ENCODE data around the gene METRNL. TPM values are rescaled to one million over a fixed set of nuclear protein-coding genes. Genes with fewer than 3 reads are reported as not detected.
A peak's percentile ranks its signal among the peaks of the same experiment; 100 is the strongest.

METRNL gene
- polyA plus RNA-seq, 3 donors: 13.1 to 133 (median 29.8) TPM

DNA sequence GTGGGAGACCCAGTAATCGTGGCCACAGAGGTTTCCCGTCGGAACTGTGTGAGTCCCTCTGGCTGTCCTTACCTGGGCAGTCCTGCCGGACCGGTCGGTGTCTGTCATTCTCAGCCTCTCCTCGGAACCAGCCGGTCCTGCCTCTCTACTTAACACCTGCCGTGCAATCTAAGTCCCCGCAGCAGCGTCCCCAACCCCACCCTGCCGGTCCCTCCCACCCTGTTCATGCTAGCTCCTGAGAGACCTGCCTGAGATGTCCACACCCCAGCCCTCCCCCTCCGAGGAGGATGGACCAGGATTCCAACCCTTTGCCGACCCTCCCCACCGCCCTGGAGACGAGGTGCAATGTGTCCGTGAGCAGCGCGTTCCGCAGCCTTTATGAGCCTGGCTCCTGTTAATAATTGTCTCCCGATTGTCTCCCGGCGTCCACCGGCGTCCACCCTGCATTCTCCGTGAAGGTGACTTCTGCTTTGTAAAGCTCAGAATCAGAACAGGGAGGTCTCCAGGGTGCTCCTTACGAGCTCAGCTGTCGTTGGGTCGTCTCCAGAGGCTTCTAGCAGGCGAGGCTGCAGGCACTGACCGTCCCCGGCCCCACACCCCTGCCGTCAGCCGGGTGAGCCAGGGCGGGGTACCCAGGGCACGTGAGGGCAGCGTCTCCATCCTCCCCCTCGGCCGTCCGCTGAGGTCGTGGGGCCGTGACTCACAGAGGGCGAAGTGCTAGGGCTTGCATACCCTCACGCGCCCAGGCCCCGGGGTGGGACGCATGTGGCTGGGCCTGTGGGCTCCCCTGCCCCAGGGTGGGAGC lies 10.1 kb downstream of the METRNL start:
- H2AFZ ChIP-seq (ENCODE audit: insufficient read depth, low read depth, low read length, poor library complexity, severe bottlenecking): no peak overlapping the region
- Mint-ChIP-seq H3K27me3 (ENCODE audit: low read depth in 3 of 3) (no peaks in the 10 kb centered on the region), H3K27ac (peak overlapping the region in 6 of 7 donors; percentile 83 to 92 (median 88)), H3K4me1 (peaks cover 51% of the 10 kb centered on the region), H3K36me3 (peaks cover 66 to 86% of the 10 kb centered on the region in 2 donors), H3K9me3 (peaks cover 0 to 1% (median 0%) of the 10 kb centered on the region in 7 donors), H3K4me3 (peak overlapping the region; percentile 56 to 78)
- H3K36me3 ChIP-seq (replicated peaks in 1 of 2; ENCODE audit: control insufficient read depth in 1 of 2, insufficient read depth in 2 of 2, low read length in 2 of 2): peaks cover 67 to 85% of the 10 kb centered on the region in 2 donors
- DNase-seq: peak in 2 of 3 donors; percentile 40 to 48
- peaks cover 79% of the 10 kb centered on the region for H3K79me2 ChIP-seq (ENCODE audit: insufficient read depth, low read length)
- no peak overlapping the region for H3K9ac ChIP-seq (ENCODE audit: insufficient read depth, low read length, poor library complexity, severe bottlenecking)
- no peaks in the 10 kb centered on the region for H3K27me3 ChIP-seq (ENCODE audit: control insufficient read depth in 2 of 2, insufficient read depth in 2 of 2, low read length in 2 of 2)
- H3K27ac ChIP-seq (ENCODE audit: low read depth in 1 of 2, low read length in 2 of 2): no peak overlapping the region
- H4K20me1 ChIP-seq (ENCODE audit: insufficient read depth, low read length): peaks cover 96% of the 10 kb centered on the region
- H3K9me3 ChIP-seq (replicated peaks in 1 of 2; ENCODE audit: control insufficient read depth in 1 of 2, insufficient read depth in 1 of 2, low read length in 2 of 2): no peaks in the 10 kb centered on the region
- WGBS (ENCODE audit: insufficient coverage): 86% methylated on average over 34 of the region's 47 CpGs
- H3K4me1 ChIP-seq (ENCODE audit: control insufficient read depth in 1 of 2, insufficient read depth in 2 of 2, low read length in 2 of 2): peaks cover 28 to 59% of the 10 kb centered on the region in 2 donors
- intact Hi-C loops (cut with micrococcal nuclease): loop anchor here in 1 of 2 donors (5.0 kb wide), 1 partner anchor 122 kb away; no protein-coding TSS in a partner anchor
- H3K4me3 ChIP-seq (replicated peaks in 1 of 3; ENCODE audit: low read depth in 2 of 3, low read length in 3 of 3): no peak overlapping the region
- H3K4me2 ChIP-seq (replicated peaks; ENCODE audit: extremely low read depth, low read length, poor library complexity, severe bottlenecking): peak overlapping the region; percentile 60
- TF ChIP-seq, protein P1, sequence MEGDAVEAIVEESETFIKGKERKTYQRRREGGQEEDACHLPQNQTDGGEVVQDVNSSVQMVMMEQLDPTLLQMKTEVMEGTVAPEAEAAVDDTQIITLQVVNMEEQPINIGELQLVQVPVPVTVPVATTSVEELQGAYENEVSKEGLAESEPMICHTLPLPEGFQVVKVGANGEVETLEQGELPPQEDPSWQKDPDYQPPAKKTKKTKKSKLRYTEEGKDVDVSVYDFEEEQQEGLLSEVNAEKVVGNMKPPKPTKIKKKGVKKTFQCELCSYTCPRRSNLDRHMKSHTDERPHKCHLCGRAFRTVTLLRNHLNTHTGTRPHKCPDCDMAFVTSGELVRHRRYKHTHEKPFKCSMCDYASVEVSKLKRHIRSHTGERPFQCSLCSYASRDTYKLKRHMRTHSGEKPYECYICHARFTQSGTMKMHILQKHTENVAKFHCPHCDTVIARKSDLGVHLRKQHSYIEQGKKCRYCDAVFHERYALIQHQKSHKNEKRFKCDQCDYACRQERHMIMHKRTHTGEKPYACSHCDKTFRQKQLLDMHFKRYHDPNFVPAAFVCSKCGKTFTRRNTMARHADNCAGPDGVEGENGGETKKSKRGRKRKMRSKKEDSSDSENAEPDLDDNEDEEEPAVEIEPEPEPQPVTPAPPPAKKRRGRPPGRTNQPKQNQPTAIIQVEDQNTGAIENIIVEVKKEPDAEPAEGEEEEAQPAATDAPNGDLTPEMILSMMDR (IDR thresholded peaks at IDR 0.05): no peak

DNA sequence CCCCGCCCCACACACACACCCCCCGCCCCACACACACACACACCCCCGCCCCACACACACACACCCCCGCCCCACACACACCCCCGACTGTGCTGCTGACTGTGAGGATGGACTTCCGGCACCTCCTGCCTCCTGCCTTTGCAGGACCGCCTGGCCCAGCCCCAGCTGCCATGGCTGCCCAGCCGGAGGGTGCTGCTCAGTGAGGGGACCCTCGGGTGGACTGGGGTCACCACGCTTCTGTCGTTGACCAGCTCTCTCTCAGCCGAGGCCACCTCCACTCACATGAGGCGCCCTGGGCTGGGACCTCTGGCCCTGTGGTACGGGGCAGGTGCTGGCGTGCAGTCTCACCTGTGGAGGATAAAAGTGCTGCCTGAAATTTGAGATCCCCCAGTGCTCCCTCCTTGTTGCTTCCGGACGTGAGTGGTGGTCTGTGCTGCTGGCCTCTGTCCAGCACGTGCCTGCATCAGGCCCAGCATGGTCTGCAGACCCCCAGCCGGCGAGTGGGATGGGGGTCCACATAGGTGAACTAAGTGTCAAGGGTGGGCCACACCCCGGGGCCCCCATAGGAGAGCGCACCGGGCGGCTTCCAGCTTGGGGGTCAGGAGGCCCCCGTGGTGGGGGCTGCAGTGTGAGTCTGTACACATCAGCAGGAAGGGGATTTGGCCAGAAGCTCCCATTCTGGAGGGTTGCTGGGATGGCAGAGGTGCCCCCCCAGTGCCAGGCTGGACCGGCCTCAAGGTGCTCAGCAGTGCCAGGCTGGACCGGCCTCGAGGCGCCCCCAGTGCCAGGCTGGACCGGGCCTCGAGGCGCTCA lies 11.2 kb downstream of the METRNL start:
- intact Hi-C loops (cut with micrococcal nuclease): loop anchor here in 1 of 2 donors (5.0 kb wide), 1 partner anchor 123 kb away; no protein-coding TSS in a partner anchor
- peaks cover 68% of the 10 kb centered on the region for H3K79me2 ChIP-seq (ENCODE audit: insufficient read depth, low read length)
- Mint-ChIP-seq H3K36me3 (peaks cover 65 to 86% of the 10 kb centered on the region in 2 donors), H3K9me3 (peaks cover 0 to 1% (median 0%) of the 10 kb centered on the region in 7 donors), H3K27me3 (ENCODE audit: low read depth in 3 of 3) (peaks cover 0 to 2% (median 0%) of the 10 kb centered on the region in 3 donors), H3K4me1 (peaks cover 43% of the 10 kb centered on the region), H3K27ac (peak overlapping the region in 4 of 7 donors; percentile 46 to 80 (median 63)), H3K4me3 (no peak overlapping the region)
- no peak overlapping the region for H3K4me2 ChIP-seq (replicated peaks; ENCODE audit: extremely low read depth, low read length, poor library complexity, severe bottlenecking)
- DNase-seq: no peak
- H3K27me3 ChIP-seq (ENCODE audit: control insufficient read depth in 2 of 2, insufficient read depth in 2 of 2, low read length in 2 of 2): no peaks in the 10 kb centered on the region
- H3K9ac ChIP-seq (ENCODE audit: insufficient read depth, low read length, poor library complexity, severe bottlenecking): no peak overlapping the region
- H3K27ac ChIP-seq (ENCODE audit: low read depth in 1 of 2, low read length in 2 of 2): no peak overlapping the region
- H3K4me1 ChIP-seq (ENCODE audit: control insufficient read depth in 1 of 2, insufficient read depth in 2 of 2, low read length in 2 of 2): peaks cover 24 to 48% of the 10 kb centered on the region in 2 donors
- TF ChIP-seq, protein P1 (IDR thresholded peaks at IDR 0.05): no peak
- H3K9me3 ChIP-seq (replicated peaks in 1 of 2; ENCODE audit: control insufficient read depth in 1 of 2, insufficient read depth in 1 of 2, low read length in 2 of 2): no peaks in the 10 kb centered on the region
- no peak overlapping the region for H3K4me3 ChIP-seq (replicated peaks in 1 of 3; ENCODE audit: low read depth in 2 of 3, low read length in 3 of 3)
- H2AFZ ChIP-seq (ENCODE audit: insufficient read depth, low read depth, low read length, poor library complexity, severe bottlenecking): no peak overlapping the region
- WGBS (ENCODE audit: insufficient coverage): 93% methylated on average over 24 of the region's 32 CpGs
- H4K20me1 ChIP-seq (ENCODE audit: insufficient read depth, low read length): peaks cover 96% of the 10 kb centered on the region
- H3K36me3 ChIP-seq (replicated peaks in 1 of 2; ENCODE audit: control insufficient read depth in 1 of 2, insufficient read depth in 2 of 2, low read length in 2 of 2): peaks cover 70 to 85% of the 10 kb centered on the region in 2 donors

Data from CD14-positive monocyte (primary cell).